NCI-H748 treated with DMSO at 0.1 percent for 48 hours (cell line): ENCODE results near the gene F2RL2.

Experiments used
- DNase-seq: peaks from one replicate; lab custom pipeline; 2025; lab: John Stamatoyannopoulos, UW

The F2RL2 gene

GRCh38 chr5:76583163-76584047, 39.8 kb downstream of the F2RL2 start:
- no peak for DNase-seq

DNA sequence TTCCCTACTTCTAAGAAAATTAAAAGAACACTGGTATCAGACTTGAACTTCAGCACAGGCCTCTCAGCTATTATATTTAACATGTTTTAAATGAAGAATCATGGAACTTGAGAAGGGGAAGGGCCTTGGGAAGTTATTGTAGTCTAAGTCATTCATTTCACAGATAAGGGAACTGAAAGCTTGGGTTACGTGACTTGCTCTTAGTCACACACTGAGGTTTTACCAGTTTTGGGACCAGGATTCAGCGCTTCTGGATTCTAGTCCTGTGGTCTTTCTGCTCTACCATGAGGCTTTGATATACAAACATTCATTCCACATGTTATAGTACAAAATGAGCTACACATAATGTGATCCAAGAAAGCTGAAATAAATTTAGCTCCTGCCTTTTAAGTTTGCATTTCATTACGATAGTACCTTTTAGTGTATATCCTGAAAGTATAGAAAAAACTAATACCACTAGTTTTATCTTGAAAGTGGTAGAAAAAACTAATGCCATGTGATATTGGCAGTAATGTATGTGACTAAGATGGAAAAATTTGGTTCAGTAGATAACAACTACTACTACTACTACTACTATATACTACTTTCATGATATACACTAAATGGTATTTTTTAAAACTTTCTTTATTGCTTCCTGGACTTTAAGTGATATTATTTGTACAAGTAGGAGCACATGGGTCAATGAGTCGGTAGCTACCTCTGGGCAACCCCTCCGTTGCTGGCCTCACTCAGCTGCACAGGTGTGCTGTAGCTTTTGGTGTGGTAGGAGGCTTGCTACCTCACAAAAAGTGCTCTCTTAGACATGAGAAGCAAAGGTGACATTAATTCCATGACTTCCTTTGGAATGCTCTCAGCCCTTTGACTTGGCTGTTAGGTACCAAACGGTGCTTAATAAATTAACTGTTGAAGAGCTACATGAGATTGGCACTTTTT, 40.7 kb downstream of the F2RL2 start:
- DNase-seq, result no peak

DNA sequence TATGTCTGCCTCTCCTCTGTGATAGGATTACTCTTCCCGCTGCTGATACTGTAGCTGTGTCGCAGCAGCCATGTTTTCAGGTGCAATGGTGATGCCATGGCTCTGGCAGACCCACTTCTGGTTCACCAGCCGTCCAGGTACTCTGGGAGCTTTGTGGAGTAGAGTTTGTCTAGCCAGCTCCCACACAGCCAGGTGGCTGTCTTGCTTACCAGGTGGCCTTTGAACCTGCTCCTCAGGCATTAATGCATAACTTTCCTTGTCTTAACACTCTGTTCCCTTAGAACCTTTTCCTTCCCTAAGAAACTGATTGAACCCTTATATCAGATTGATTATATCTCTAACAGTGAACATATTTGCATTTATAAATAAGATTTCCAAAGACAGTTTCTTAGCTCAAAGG, 42.2 kb downstream of the F2RL2 start:
- no peak for DNase-seq

GRCh38 chr5:76579166-76579937, 43.9 kb downstream of the F2RL2 start:
- no peak for DNase-seq

DNA sequence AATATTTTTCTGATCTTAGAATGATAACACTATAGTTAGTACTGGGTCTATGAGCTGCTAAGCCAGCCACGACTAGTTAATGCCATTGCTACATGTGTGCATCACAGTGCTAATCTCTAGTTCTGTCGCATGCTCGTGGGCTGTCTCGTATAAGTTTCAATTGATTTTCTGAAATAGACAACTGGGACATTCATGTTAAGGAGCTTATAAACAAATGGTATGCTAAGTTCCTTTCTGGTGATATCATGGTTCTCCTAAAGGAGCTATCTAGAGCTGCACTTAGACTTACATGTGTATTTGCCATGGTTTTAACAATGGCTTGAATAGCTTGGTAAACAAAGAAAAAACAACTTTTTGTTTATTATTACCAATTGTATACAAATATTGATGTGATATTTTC, 46.2 kb downstream of the F2RL2 start:
- no peak for DNase-seq

DNA sequence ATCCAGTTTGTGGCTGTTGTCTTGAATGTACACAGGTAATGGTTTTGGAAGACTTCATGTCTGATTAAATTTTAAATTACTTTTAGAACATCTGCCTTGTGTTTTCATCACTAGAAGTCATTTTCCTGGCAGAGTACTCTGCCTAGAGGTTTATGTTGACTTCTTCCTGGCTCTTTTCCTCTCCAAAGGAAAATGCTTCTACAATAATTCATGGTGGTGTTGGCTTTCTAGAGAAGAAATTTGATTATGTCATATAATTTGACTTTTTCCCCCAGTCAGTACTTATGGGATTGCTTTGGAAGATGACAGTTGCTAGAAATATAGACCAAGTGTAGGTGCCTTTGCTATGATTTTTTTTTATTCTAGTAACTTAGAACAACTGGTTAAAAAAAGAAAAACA, 46.8 kb downstream of the F2RL2 start:
- DNase-seq, result no peak

- DNase-seq, result no peak
Observed at GRCh38 chr5:76571559-76571958, 51.6 kb downstream of the F2RL2 start.

DNA sequence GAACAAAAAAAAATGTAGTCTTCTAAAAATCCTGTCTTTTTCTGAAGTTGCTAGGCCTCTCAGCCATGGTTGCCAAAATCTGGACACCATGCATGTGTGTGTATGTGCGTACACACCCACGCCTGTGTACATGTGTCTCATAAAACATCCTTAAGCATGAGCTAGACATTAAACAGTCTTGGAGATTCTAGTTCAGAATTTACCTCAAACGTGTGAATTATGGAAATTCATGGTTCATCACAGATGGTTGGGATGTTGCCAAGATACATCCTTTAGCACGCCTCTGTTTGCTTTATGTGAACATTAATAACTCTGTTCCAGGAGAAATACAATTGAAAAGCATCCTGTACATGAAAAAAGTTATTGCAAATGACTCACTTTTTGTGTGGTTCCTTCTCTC, 53.0 kb downstream of the F2RL2 start:
- no peak for DNase-seq
